SHP77 (cell line): ENCODE data around the gene BLTP3B.
"Not testable (repeated sequence)": the region's sequence is repeated elsewhere in the genome, so short reads cannot be mapped to it uniquely, and the experiment has no call there.

Experiments
- DNase-seq, 2 experiments: peaks; one replicate each; lab custom pipeline; 2025; lab: John Stamatoyannopoulos, UW

Gene BLTP3B, protein sequence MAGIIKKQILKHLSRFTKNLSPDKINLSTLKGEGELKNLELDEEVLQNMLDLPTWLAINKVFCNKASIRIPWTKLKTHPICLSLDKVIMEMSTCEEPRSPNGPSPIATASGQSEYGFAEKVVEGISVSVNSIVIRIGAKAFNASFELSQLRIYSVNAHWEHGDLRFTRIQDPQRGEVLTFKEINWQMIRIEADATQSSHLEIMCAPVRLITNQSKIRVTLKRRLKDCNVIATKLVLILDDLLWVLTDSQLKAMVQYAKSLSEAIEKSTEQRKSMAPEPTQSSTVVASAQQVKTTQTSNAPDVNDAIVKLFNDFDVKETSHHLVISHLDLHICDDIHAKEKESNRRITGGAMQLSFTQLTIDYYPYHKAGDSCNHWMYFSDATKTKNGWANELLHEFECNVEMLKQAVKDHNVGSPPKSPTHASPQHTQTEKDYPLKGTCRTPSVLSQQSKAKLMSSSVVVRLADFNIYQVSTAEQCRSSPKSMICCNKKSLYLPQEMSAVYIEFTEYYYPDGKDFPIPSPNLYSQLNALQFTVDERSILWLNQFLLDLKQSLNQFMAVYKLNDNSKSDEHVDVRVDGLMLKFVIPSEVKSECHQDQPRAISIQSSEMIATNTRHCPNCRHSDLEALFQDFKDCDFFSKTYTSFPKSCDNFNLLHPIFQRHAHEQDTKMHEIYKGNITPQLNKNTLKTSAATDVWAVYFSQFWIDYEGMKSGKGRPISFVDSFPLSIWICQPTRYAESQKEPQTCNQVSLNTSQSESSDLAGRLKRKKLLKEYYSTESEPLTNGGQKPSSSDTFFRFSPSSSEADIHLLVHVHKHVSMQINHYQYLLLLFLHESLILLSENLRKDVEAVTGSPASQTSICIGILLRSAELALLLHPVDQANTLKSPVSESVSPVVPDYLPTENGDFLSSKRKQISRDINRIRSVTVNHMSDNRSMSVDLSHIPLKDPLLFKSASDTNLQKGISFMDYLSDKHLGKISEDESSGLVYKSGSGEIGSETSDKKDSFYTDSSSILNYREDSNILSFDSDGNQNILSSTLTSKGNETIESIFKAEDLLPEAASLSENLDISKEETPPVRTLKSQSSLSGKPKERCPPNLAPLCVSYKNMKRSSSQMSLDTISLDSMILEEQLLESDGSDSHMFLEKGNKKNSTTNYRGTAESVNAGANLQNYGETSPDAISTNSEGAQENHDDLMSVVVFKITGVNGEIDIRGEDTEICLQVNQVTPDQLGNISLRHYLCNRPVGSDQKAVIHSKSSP (N-terminal part only)

DNA sequence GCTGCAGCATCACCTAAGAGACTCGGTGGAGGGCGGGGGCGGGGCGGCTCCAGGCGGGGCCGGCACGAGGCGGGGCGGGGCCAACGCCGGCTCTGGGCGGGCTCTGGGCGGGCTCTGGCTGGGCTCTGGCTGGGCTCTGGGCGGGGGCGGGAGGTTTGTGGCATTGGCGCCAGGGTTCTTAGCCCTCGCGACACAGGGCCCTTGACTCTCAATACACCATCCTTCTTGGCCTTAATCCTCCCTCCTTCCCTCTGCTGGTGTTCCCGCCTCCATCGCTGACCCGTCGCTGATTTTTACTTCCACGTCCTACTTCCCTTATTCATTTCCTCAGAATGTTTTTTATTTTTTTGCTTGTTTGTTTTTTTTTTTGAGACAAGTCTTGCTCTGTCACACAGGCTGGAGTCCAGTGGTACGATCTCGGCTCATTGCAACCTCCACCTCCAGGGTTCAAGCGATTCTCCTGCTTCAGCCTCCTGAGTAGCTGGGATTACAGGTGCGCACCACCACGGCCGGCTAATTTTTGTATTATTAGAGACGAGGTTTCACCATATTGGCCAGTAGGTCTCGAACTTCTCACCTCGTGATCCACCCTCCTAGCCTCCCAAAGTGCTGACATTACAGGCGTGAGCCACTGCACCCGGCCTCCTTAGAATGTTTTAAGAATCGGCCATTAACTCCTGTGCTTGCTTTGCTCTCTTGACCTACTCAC lies at the start of gene BLTP3B:
TSS of gene BLTP3B (minus strand) at position 24 of the 709 bp plus-strand sequence. CDS start 239 bp downstream, outside the sequence.
- peak; percentile 74 to 90 for DNase-seq

DNA sequence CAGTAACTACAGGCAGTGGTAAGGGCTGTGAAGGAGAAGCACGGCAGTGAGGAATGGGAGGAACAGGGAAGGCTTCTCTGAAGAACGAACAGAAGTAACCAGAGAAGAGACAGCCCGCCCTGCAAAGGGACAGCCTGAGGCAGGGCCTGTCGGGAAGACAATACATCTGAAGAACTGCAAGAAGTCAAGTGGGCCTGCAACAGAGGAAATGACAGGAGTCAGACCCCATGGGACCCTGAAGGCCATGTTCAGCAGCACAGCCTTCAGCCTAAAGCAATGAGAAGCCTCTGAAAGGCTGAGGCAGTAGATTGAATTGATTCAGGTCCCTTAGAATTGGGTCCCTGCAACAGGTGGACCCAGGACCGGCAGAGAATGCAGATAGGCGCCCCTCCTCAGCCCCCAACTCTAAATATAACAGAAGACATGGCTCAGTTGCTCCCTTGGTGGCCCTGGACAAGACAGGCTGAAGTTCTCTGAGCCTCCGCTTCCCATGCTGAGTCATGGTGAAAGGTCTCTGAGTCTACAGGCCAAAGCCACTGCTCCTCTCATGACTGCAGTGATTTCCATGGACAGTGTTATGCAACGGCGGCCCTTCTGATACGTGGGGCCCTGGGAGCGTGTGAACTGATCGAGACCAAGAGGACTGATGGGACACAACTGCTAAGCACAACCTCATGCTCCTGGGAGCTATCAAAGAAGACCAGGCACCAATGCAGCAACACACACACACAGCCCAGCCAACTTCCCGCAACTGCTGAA lies 47.1 kb upstream of the BLTP3B start:
- no peak for DNase-seq

DNA sequence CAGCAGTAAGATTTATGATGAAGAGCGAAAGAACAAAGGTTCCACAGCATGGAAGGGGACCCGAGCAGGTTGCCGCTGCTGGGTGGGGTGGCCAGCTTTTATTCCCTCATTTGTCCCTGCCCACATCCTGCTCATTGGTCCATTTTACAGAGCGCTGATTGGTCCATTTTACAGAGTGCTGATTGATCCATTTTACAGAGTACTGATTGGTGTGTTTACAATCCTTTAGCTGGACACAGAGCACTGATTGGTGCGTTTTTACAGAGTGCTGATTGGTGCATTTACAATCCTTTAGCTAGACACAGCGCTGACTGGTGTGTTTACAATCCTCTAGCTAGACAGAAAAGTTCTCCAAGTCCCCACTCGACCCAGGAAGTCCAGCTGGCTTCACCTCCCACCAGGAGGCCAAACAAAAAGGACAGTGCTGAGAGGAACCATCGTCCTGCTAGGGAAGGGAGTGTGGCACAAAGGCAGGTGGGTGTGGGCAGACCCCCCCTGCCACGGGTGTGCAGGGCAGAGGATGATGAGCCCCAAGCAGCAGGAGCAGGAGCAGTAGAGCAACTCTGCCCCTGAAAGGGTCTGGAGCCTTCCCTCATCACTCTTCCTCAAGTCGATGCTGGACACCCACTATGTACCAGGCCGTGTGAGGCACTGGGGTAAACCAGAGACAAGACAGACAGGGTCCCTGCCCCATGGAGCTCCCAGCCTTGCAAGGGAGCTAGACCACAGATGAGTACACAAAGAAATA lies 46.4 kb upstream of the BLTP3B start:
- DNase-seq: not testable (repeated sequence)

DNA sequence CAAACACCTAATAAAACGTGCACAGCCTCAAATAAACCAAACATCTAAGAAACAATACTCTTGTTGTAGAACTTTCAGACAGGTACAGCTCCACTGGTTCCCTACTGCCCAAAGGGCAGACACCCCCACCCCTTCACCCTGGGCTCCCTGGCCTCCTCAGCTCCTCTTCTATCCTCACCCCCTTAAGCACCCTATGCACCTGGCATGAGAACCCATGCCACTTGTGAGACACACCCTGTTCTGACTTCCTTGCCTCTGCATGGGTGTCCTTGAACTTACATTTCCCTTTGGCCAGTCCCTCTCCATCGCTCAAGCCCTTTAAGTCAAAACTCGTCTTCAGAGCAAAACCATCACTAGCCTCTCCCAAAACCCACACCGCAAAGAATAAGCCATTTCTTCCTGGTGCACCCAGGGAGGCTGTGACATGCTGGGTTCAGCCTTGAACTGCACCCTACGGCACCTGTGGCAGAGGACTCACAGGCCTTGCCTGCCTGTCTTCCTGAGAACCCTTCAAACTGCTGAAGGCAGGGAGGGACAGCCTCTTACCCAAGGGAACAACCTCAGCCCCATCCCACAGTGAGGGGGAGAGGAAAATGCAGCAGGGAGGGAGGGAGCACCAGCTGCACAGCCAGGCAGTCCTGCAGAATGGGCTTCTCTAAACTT lies 45.3 kb upstream of the BLTP3B start:
- DNase-seq: no peak

DNA sequence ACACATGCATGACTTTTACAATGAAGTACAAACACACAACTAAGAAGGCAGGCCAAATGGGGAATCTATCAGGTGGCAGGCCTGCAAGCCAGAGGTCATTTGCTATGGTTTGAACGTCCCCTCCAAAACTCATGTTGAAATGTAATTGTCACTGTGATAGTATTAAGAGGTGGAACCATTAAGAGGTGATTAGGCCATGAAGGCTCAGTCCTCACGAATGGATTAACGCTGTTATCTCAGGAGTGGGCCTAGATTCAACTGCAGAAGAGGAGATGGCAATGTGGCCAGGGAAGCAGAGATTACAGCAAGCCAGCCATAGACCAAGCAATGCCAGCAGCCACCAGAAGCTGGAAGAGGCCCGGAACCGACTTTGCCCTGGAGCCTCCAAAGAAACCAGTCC lies 44.4 kb upstream of the BLTP3B start:
- DNase-seq: no peak

DNA sequence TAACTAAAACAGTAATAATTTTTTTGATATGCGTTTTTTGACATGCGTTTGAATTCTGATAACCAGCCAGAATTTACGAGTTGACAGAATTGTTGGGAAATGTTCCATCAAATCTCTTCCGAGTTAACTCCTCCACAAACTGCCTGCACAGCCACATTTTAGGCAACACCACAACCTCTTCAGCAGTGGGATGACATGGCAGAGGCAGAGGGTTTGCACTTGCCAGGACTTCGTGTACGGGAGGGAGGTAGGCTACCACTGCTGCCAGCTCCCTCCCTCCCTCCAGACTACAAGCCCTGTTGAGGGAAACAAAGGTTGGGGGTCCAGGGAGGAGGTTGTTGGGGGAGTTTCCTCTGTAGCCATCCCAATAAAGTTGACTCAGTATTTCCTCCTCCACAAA lies 43.4 kb upstream of the BLTP3B start:
- no peak for DNase-seq

DNA sequence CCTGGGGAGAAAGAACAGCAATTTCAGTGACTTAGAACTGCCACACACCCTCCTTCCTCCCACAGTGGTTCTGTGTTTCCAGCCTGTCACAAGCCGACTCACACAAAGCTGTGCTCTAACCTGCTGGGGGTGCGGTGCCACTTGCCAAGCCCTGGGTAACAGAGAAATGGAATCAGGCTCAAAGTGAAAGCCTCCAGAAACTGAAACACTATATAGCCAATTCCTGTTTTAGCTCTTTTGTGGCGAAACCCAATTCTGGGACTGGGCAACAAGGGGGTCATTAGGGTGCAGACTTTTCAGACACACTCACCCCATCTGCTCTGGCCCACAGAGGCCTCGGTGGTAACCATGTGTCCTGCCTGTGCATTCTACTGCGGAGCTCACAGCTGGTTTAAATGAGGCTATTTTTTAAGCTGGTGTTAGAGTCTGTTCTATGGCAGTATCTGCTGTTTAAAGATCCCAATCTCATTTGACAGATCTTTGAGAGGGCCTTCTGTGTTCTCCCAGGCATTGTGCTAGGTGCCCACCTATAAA lies 42.8 kb upstream of the BLTP3B start:
- no peak for DNase-seq

DNA sequence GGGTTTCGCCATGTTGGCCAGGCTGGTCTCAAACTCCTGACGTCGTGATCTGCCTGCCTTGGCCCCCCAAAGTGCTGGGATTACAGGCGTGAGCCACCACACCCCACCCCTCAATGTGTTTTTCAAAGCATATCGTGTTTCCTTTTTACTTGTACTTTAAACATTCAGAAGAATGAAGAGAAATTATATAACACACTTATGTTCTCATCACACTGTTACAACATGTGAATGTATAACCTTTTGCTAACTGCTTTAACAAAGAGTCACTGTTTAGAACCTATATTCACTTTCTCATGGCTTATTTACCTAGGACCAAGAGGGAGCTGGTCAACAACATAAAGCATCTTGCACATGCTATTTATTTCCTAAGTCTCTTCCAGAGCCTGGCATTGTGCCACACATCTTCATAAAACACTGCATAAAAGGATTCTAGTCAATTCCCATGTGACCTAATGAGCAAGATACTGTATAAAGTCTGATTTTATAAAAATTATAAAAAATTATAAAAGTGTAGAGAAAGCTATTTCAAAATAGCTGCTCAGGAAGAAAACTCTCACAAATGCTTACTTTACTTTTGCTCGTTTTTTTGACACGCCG lies 42.0 kb upstream of the BLTP3B start:
- DNase-seq: no peak

DNA sequence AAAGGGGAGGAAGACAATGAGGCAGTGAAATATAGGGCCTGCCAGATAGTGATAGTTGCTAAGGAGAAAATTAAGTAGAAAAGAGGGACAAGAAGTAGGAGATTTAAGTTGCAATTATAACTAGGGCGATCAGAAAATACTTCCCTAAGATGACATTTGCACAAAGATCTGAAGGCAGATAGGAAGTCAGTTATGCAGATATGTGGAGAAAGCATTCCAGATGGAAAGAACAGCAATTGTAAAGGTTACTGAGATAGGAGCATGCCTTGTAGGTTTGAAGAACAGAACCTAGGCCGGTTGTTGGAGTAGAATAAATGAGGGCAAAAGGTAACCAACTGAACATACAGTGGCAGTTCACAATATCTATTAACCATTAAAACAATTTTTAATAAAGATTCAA lies 36.6 kb upstream of the BLTP3B start:
- no peak for DNase-seq

DNA sequence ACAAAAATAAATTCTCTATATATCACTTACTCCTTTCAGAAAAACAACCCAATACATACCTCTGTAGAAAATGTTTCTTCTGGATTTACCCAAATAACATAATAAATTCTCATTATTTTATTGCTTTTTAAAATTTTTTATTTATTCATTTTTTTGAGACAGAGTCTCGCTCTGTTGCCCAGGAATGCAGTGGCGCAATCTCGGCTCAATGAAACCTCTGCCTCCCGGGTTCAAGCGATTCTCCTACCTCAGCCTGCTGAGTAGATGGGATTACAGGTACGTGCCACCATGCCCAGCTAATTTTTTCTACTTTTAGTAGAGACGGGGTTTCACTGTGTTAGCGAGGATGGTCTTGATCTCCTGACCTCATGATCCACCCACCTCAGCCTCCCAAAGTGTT lies 33.8 kb upstream of the BLTP3B start:
- not testable (repeated sequence) for DNase-seq

DNA sequence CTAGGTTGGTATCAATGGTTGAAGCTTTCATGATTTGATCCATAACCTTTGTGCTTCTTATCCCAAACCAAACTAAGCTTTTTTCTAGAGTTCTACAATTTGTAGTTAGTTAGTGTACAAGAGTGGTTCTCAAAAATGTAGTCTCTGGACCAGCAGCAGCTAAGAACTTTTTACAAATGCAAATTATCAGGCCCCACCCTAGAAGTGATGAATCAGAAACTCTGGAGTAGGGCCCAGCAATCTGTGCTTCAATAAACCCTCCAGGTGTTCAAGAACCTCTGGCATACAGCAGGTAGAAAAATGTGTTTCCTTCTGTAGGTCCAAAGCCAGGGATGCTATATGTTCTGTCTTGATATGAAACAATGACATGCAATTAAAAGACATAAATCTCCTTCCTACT lies 31.8 kb upstream of the BLTP3B start:
- DNase-seq: no peak

DNA sequence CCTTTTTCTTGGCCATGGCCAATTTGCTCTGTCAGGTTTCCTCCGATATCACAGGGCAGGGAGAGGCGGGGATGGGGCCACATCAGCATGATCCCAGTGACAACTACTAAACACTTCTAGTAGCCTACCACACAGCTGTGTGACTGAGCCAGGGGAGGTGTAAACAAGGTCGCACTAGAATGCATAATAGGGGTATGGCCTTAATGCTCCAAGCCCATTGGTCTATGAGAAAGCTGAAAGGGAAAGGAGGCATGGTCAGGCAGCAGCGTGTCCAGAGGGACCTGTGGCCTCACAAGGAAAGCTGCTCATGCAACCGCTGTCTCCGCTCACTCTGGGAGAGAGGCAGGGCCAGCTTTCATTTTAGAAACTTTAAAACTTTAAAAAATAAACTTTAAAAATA lies 30.4 kb upstream of the BLTP3B start:
- no peak for DNase-seq

DNA sequence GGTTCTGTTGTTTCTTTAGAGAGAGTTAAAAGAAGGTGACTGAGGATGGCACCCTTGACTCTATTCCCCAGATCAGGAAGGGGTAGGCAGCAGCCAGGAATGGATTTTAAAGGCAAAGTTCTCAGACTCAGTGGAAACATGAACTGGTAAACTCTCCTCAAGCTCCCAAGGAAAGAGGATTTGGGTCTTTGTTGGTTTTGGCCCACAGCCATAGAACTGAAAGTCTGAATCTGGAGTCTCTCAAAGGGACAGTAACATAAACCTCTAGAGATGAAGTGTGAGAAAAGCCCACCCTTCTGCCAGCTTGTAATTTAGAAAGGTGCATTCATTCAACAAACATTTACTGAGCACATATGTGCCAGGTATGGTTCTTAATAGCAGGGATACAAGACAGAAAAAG lies 28.6 kb upstream of the BLTP3B start:
- no peak for DNase-seq

DNA sequence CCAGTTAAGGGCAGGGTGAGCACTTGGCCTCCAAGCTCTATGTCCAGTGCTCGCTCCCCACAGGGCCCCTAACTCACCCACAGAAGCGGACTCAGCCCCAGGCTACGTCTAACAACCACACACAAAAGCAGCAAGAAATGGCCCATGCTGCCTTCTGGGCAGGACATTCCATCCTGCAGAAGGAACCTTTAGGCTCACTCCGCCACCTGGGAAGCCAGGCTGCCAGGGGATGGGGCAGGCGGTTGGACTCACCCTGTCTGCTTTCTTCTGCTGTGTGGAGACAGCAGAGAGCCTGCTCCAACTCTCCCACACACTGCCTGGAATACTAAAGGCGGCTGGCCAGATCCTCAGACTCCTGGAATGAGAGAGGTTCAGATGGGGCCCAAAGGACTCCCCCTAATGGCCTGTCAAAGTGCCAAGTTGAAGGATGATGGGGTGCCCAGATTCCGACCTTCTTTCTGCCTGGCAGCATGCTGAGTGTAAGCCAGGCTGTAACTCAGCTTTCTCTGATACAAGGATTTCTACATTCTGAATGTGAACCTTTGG lies 27.7 kb upstream of the BLTP3B start:
- no peak for DNase-seq

DNA sequence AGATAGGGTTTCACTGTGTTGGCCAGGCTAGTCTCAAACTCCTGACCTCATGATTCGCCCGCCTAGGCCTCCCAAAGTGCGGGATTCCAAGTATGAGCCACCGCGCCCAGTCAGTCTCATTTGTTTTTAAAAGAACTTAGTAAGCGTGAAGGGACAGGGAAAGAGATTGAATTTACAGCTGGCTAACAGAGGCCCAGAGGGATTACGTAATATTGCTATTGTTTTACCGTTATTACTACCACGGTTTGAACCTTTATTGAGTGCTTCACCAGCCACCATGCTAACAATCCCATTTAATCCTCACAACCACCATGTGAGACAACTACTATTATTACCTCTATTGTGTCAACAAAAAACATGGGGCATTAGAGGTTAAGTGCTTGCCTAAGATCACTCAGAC lies 26.7 kb upstream of the BLTP3B start:
- no peak for DNase-seq

DNA sequence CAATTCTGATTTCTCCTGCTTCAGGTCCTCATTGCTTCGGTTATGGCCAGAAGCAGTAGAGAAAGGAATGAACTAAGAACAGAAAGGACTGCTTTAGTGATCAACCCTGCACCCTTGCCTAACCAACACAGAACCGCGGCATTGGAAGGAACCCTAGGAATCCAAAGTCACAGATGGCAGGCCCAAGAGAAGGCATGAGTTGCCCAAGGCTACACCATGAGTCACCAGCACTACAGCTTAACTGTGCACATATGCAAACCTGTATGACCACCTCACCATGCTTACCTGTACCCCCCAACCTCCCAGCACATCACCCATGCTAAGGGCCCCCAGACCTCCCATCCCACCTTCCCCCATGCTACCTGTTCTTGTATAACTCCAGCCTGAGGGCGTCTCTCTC lies 25.9 kb upstream of the BLTP3B start:
- no peak for DNase-seq

DNA sequence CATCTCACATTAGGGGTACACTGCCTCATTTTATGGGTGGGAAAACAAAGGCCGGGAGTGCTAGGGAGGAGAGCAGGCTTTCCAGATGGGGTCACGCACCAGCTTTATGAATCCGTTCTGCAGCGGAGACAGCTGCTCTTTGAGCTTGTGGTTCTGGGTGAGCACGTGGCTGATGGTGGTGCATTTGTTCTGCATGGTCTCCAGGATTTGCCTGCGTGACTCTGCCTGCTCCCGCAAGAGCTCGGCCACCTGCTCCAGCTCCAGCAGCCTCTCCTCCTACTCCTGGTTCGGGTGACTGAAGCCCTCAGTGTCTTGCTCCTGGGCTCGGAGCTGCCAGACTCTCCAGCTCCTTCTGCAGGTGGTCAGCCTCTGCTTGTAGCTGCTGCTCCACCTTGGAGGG lies 23.6 kb upstream of the BLTP3B start:
- no peak for DNase-seq

DNA sequence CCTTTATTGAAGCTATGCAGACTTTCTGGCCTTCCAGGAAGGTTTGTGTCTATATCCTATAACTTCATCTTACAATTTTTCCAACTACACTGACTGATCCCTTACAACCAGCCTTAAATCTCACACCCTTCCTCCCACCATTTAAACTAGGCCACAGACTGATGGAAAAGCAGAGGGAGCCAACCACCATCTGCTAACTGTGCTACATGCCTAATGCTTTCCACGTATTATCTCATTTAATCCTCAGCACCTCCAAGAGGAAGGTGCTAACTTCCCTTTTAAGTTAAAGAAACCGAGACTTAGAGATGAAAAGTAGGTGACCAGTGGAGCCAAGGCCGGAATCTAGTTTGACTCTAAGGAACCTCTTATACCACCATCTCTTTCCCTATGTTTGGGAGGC lies 22.7 kb upstream of the BLTP3B start:
- no peak for DNase-seq
